Measurements from ENCODE around the gene DENND1C.
A peak's percentile ranks its signal among the peaks of the same experiment; 100 is the strongest.

DENND1C gene

GRCh38 chr19:6476896-6477431 is 4.6 kb downstream of the DENND1C start:
- DNase-seq, result no peak

- peak; percentile 40 for DNase-seq
Measured at GRCh38 chr19:6476155-6476895, 5.3 kb downstream of the DENND1C start.

- no peak for DNase-seq
Measured at GRCh38 chr19:6475321-6476108, 6.1 kb downstream of the DENND1C start.

GRCh38 chr19:6473647-6474046 is 7.9 kb downstream of the DENND1C start:
- DNase-seq, result no peak

GRCh38 chr19:6472713-6473112 is 8.9 kb downstream of the DENND1C start:
- no peak for DNase-seq

- no peak for DNase-seq
Measured at GRCh38 chr19:6471076-6471475, 10.5 kb downstream of the DENND1C start.

GRCh38 chr19:6470173-6470572 is 11.4 kb downstream of the DENND1C start:
- no peak for DNase-seq

- DNase-seq, result no peak
Measured at GRCh38 chr19:6467384-6467783, 14.2 kb downstream of the DENND1C start.

GRCh38 chr19:6466526-6467248 is 14.9 kb downstream of the DENND1C start:
- DNase-seq, result no peak

GRCh38 chr19:6465663-6466062 is 15.9 kb downstream of the DENND1C start:
- DNase-seq, result no peak

- DNase-seq, result no peak
Measured at GRCh38 chr19:6465006-6465405, 16.6 kb downstream of the DENND1C start.

GRCh38 chr19:6464070-6464873 is 17.3 kb downstream of the DENND1C start, which contains the start of gene CRB3:
Gene CRB3 (plus strand): TSS chr19:6464271. CDS start chr19:6464702, 431 bp downstream.
- no peak for DNase-seq

- DNase-seq, result peak; percentile 97
Measured at GRCh38 chr19:6460099-6460884, 21.3 kb downstream of the DENND1C start.

- peak; percentile 79 for DNase-seq
Measured at GRCh38 chr19:6459262-6460098, 22.1 kb downstream of the DENND1C start, which contains the start of gene SLC25A23. Gene SLC25A23 (minus strand): TSS chr19:6459792. CDS start chr19:6459628, 164 bp downstream.

GRCh38 chr19:6458695-6459261 is 22.8 kb downstream of the DENND1C start:
- no peak for DNase-seq

GRCh38 chr19:6457958-6458694 is 23.5 kb downstream of the DENND1C start:
- no peak for DNase-seq

GRCh38 chr19:6455924-6456323 is 25.7 kb downstream of the DENND1C start:
- no peak for DNase-seq

GRCh38 chr19:6453951-6454565 is 27.5 kb downstream of the DENND1C start:
- DNase-seq, result no peak

GRCh38 chr19:6452899-6453298 is 28.7 kb downstream of the DENND1C start:
- DNase-seq, result no peak

All from OCI-M1 (cell line).